ENCODE results near the gene PRRC2C.

The PRRC2C gene

DNA sequence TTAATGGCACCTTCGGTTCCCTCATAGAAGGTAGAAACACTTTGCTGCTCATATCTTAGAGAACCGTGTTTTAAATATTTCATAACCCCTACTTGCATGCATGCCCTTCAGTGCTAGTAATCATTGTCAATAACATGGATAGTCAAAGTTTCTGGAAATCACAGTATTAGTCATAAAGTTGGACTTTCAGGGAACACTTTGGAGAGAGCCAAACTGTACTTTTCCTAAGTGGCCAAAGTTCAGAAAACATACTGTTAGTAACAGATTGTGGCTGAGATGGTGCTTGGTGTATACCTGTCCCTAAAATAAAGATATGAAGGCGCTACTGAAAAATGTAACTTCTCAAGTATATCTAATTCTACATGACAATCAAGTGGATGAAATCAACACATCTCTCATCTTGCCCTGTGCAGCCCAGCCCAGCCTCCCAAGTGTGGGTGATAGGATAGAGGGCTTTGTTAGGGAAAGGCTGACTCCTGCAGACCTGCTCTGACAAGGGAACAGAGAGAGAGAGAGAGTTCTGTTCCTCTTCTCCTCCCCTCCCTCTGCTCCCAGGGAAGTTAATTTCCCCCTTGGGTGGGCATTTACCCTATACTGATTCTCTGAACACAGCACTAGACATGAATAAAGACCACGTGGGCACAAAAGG is 152.7 kb downstream of the PRRC2C start:
- no peak for DNase-seq (ENCODE audit: low read depth)

DNA sequence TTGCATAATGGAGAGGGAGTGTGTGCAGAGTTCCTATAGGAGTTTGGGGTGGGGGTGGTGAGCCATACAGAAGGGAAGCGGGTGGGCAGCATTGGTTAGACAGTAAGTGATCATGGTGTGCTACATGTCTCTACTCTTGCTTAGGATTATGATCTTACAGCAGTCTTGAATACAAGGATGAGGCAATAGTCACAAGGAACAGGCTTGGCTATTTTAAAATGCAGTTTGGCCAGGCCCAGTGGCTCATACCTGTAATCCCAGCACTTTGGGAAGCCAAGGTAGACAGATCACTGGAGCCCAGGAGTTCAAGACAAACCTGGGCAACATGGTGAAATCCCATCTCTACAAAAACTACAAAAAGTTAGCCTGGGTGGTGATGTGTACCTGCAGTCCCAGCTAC is 154.9 kb downstream of the PRRC2C start:
- no peak for DNase-seq (ENCODE audit: low read depth)

DNA sequence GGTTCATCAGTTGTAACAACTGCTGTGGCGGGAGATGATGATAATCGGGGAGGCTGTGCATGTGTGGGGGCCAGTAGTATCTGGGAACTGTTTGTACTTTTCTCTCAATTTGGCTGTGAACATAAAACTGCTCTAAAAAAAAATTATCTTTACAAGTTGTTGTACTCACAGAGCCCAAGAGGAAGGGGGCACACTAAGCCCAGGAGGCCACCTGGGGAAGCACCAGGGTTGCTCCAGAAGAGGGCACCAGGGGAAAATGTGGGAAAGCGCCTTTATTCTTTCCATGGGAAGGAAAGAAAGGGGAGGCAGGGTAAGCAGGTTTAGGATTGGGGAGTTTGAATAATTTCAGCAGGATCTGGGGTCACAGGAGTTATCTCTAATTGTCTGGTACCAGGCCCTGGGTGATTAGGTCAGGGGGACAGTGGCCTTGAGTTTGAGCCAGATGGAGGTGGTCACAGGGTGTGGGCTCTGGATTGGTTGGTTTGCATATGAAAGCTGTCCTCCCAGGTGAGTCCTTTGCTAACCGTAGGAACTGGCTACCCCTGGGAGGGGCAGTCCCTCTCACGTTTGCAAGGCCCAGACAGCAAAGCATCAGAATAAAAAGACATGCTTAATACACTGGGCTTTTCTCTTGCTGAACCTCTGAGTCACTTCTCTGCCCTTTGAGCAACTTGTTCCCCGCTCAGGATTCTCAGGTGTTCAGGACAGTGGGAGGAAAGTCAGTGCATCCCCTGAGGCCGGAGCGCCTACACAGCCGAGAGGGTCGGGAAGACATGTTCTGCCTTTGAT is 155.9 kb downstream of the PRRC2C start:
- no peak for DNase-seq (ENCODE audit: low read depth)

DNA sequence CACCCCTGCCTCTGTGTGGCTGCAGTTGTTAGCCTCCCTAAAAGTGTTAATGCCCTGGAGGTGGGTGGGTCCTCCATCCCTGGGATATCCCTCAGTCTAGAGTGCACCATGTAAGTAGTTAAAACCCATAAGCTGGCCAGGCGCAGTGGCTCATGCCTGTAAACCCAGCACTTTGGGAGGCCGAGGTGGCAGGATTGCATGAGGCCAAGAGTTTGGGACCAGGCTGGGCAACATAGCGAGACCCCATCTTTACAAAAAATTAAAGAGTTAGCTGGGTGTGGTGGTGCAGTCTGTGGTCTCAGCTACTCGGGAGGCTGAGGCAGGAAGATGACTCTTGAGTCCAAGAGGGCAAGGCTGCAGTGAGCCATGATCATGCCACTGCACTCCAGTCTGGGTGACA is 156.9 kb downstream of the PRRC2C start:
- DNase-seq (ENCODE audit: low read depth) = no peak
